Esophagus squamous epithelium (tissue), 5 donors: Measurements from ENCODE around the gene NUP88. TPM values are rescaled to one million over a fixed set of nuclear protein-coding genes. Genes with fewer than 3 reads are reported as not detected.

Experiments used
- DNase-seq: peaks from one replicate; lab custom pipeline; 2025; lab: John Stamatoyannopoulos, UW
- H3K27ac ChIP-seq, 4 donors: fragments of 200-600 bp; sonication (generic); one replicate each; pipeline ENCODE4 v1.5.1; 2016 to 2019; ENCODE audit warnings: mild to moderate bottlenecking in 1 of 4
- H3K27me3 ChIP-seq, 4 donors: fragments of 200-600 bp; sonication (generic); 1 replicate in 3 of 4; 2 replicates in 1 of 4; pipeline versions ENCODE4 v1.5.1 to v1.6.0; 2017 to 2021; ENCODE audit warnings: antibody characterized with exemption in 1 of 4
- H3K36me3 ChIP-seq, 3 donors: fragments of 200-600 bp; sonication (generic); one replicate each; pipeline ENCODE4 v1.5.1; 2016 to 2019
- H3K4me1 ChIP-seq, 3 donors: fragments of 200-600 bp; sonication (generic); one replicate each; pipeline ENCODE4 v1.5.1; 2017 to 2019
- H3K4me3 ChIP-seq, 4 donors: fragments of 200-600 bp; sonication (generic); 1 replicate in 3 of 4; 2 replicates in 1 of 4; pipeline ENCODE4 v1.5.1; 2016 to 2019; ENCODE audit warnings: mild to moderate bottlenecking in 2 of 4, moderate library complexity in 1 of 4
- H3K9me3 ChIP-seq, 3 donors: fragments of 200-600 bp; sonication (generic); one replicate each; pipeline ENCODE4 v1.5.1; 2016 to 2019
- CTCF ChIP-seq, 6 experiments: fragments of 450-650 bp in 4 of 6; fragments of 200-600 bp in 2 of 6; sonication (generic) in 2 of 6; IDR thresholded peaks; one replicate each; pipeline ENCODE4 v1.5.1; 2016 to 2019; ENCODE audit warnings: antibody characterized with exemption in 6 of 6, mild to moderate bottlenecking in 4 of 6, moderate library complexity in 4 of 6
- POLR2A ChIP-seq, 4 donors: fragments of 450-650 bp; IDR thresholded peaks; one replicate each; pipeline ENCODE4 v1.6.1; 2017; ENCODE audit warnings: antibody characterized with exemption in 4 of 4, mild to moderate bottlenecking in 4 of 4, moderate library complexity in 3 of 4
- WGBS, 2 donors: methylation state at CpG; one replicate each; pipeline ENCODE4 v1.1.5; 2018; 5-methylcytosine and 5-hydroxymethylcytosine counted together
- intact Hi-C: fragments of 100-400 bp; cut with DNase I; formaldehyde crosslinking; loops from one replicate; pipeline ENCODE4 v1.15.0; 2022
- total RNA-seq, 4 donors: library from RNA; depleted of rRNA; stranded (reverse); fragments of >200 nt; gene quantifications; one replicate each; pipeline ENCODE4 v1.1.0, GENCODE V29; 2016
- donor health status: DM: yes; HTN: yes; CAD: no.

Gene NUP88
- total RNA-seq, 4 donors from 2014 or later: 35.7 to 79.5 (median 69.5) TPM

- H3K4me3 ChIP-seq: no peak overlapping the region
- intact Hi-C loops: no loop called here
- no peaks in the 10 kb centered on the region for H3K9me3 ChIP-seq
- DNase-seq: no peak
- TF ChIP-seq CTCF (IDR thresholded peaks at IDR 0.05) (no peak), POLR2A (IDR thresholded peaks at IDR 0.05) (no peak)
- no peaks in the 10 kb centered on the region for H3K27me3 ChIP-seq
- 74 to 88% methylated on average over 3 of the region's 3 CpGs for WGBS, 2 donors
- H3K4me1 ChIP-seq: peaks cover 0 to 41% (median 3%) of the 10 kb centered on the region in 3 donors
- H3K36me3 ChIP-seq: peaks cover 6 to 100% (median 38%) of the 10 kb centered on the region in 3 donors
- peak overlapping the region in 3 of 4 donors; percentile 63 to 77 (median 65) for H3K27ac ChIP-seq
These were observed 11.0 kb upstream of the NUP88 start for GRCh38 chr17:5430413-5430999.

DNA sequence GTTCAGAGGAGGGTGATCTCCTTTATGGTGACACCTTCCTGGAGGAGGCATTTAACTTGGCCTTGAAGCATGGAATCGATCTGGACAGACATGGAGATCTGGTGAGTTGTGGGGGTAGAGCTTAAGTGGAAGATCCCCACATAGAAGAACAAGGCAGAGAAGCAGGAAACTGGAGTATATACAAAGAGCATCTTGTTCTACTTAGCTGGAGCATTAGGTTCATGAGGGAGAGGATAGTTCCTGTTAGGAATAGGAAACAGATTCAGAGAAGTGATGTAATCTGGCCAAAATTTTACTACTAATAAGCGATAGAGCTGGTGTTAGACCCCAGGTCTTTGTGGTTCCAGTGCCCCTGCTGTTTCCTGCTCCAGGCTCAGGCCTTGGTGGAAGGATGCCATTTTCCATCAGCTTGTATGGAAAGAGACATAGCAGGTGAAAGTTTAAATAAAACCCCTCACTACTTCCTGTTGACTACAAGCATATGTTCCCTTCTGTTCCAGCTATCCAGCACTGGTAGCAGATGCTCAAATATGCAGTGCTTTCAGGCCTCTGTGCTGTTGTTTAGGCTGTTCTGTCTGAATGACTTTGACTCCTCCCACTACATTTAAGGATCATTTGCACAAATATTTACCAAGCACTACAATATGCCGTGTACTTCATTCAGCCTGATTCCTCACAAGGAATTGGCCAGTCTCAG, 9.9 kb upstream of the NUP88 start:
- peaks cover 0 to 34% (median 3%) of the 10 kb centered on the region in 3 donors for H3K4me1 ChIP-seq
- H3K36me3 ChIP-seq: peaks cover 0 to 100% (median 39%) of the 10 kb centered on the region in 3 donors
- no peaks in the 10 kb centered on the region for H3K27me3 ChIP-seq
- intact Hi-C loops: no loop called here
- peak overlapping the region in 3 of 4 donors; percentile 63 to 77 (median 65) for H3K27ac ChIP-seq
- DNase-seq: no peak
- H3K9me3 ChIP-seq: no peaks in the 10 kb centered on the region
- no peak for TF ChIP-seq CTCF (IDR thresholded peaks at IDR 0.05)
- TF ChIP-seq POLR2A (IDR thresholded peaks at IDR 0.05): no peak
- 63 to 73% methylated on average over 3 of the region's 3 CpGs for WGBS, 2 donors
- H3K4me3 ChIP-seq: no peak overlapping the region

DNA sequence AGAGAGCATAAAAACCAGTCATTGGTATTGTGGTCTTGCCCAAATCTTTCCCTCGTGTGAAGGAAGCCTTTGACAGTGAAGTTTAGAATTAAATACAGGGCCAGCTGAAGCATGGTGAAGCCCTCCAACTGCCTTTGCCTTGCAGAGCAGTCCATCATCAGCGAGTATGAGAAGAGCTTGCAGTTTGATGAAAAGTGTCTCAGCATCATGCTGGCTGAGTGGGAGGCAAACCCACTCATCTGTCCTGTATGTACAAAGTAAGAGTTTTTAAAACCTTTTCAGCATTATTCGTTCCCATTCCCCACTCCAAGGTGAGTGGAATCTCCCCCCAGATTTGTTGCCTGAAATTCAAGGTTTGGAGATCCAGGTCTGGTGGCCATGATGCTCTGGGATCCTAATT, 6.4 kb upstream of the NUP88 start:
- Histone ChIP-seq H3K27ac (no peak overlapping the region), H3K9me3 (no peaks in the 10 kb centered on the region), H3K4me3 (no peak overlapping the region), H3K36me3 (peaks cover 0 to 97% (median 26%) of the 10 kb centered on the region in 3 donors), H3K27me3 (no peaks in the 10 kb centered on the region), H3K4me1 (peaks cover 8 to 47% (median 11%) of the 10 kb centered on the region in 3 donors)
- intact Hi-C loops: no loop called here
- 76 to 80% methylated on average over 3 of the region's 3 CpGs for WGBS, 2 donors
- TF ChIP-seq CTCF (IDR thresholded peaks at IDR 0.05): no peak
- TF ChIP-seq POLR2A (IDR thresholded peaks at IDR 0.05): no peak
- no peak for DNase-seq

DNA sequence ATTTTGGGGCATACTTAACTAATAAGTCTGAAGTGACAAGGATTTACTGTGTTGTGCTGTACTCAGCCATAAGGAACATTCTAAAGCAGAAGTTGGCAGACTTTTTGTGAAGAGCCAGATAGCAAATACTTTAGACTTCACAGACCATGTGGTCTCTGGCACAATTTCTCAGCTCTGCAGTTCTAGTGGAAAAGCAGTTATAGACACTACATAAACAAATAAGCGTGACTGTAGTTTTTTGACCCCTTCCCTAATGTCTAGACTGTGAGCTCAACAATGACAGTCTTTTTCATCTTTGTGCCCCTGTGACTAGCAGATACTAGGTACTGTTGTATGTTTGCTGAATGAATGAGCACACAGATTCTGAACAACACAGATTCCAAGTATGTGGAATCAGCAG, 5.4 kb upstream of the NUP88 start:
- DNase-seq: no peak
- Histone ChIP-seq H3K4me3 (no peak overlapping the region), H3K27me3 (no peaks in the 10 kb centered on the region), H3K4me1 (peaks cover 12 to 44% (median 13%) of the 10 kb centered on the region in 3 donors), H3K36me3 (peaks cover 0 to 88% (median 26%) of the 10 kb centered on the region in 3 donors), H3K27ac (no peak overlapping the region), H3K9me3 (no peaks in the 10 kb centered on the region)
- no peak for TF ChIP-seq CTCF (IDR thresholded peaks at IDR 0.05)
- no peak for TF ChIP-seq POLR2A (IDR thresholded peaks at IDR 0.05)
- 92 to 100% methylated on average over 1 of the region's 1 CpG for WGBS, 2 donors
- intact Hi-C loops: no loop called here

DNA sequence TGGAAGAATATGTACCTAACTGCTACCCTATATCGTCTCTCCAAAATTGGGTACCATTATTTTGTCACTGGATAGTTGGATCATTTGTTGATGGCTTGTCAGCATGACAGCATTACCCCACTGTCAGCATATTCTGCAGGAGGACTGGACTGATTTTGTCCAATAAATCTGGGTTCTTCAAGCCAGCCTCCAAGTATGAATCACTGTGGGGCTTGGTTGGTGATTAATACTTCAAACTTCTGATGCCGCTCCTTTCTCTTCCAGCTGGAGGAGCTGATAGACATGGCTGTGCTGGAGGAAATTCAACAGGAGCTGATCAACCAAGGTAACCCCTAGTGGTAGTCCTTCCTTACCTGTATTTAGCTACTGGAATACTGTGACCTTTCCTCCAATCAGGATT, 3.0 kb upstream of the NUP88 start:
- intact Hi-C loops: no loop called here

More for the DNA sequence above, 3.0 kb upstream of the NUP88 start:
- peak in 1 of 6 experiments; percentile 24 for TF ChIP-seq CTCF (IDR thresholded peaks at IDR 0.05)
- TF ChIP-seq POLR2A (IDR thresholded peaks at IDR 0.05): no peak
- Histone ChIP-seq H3K27ac (peak overlapping the region in 3 of 4 donors; percentile 57 to 68 (median 62)), H3K4me3 (no peak overlapping the region), H3K9me3 (no peaks in the 10 kb centered on the region), H3K4me1 (peaks cover 19 to 46% (median 23%) of the 10 kb centered on the region in 3 donors), H3K36me3 (peaks cover 0 to 66% (median 26%) of the 10 kb centered on the region in 3 donors), H3K27me3 (no peaks in the 10 kb centered on the region)
- no peak for DNase-seq
- WGBS, 2 donors: 55 to 85% methylated on average over 2 of the region's 2 CpGs
